Fibroblast of peridontal ligament (primary cell): ENCODE results near the gene CATSPERD.

Experiments used
- DNase-seq: peaks from one replicate; pipeline ENCODE4 v3.0.0-alpha.2; 2010; ENCODE audit errors: extremely low read depth

CATSPERD gene

DNA sequence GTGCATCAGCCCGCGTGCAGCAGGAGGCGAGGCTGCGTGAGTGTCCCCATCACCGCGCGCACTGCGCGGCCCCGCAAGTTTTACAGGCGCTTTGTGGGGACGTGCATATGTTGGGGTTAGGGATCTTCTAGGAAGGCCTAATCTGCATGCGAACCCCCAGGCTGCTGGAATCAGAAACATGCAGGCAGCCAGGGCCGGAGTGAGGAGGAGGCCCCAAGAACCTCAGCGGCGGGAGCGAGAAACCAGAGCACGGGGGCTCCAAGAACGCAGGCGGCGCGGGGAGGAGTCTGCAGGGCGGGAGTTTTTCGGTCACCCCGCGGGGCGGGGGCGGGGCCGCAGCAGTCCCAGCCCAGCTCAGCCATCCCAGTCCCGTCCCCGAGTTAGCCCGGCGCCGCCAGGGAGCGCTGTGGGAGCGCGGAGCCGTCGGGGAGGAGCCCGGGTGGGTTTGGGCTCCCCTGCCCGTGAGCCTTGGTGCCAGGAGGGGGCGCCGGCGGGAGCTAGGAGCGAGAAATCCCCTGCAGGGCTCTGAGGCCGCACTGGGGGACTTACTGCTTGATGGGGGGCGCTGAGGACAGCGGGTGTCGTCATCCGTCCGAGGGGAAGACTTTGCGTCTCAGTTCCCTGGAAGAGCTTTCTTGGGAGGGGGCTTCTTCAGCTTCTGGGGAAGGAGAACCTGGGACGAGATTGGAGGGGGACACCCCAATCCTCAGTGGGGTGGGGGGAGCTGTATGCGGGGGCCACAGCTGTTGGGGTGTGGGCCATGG is 83.5 kb downstream of the CATSPERD start:
- DNase-seq = peak; percentile 66

DNA sequence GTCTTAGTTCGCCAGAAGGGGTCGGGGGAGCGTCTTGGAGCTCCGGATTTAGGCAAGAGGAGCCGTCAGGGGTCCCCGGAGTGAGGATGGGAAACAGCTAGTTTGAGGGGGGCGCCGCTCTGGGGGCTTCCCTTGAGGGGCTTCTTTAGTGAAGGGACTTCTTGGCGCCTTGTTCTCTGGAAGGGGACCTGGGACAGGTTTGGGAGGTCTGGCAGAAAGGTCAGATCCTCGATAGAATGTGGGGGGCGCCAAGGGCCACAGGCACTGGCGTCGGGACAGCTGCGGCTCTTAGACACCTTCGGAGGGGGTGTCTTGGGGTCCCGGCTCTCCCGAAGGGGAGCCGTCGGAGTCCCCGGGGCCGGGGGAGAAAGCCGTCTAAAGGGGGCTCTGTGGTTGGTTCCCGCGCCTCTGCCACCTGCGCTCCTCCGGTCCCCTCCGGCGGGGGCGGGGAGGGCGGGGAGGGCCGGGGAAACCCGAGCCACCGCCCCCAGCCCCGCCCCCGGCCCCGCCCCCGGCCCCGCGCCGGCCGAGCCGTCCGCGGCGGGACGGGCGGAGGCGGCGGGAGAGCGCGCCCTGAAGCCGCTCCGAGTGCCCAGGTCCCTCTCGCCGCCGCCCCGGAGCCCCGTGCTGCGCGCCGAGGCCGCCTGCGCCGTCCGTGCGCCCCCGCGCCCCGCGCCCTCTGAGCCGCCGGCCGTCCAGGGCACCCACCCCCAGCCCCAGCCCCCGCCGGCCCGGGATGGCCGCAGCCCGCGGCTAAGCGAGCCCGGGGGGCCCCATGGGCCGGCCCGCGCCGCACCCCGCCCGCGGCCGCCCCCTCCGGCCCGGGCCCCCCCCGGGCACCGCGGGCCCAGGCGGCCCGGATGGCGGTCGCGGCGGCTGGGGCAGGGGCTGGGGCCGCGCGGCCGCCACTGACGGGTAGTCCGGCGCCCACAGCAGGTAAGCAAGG is 84.4 kb downstream of the CATSPERD start, which contains the start of gene NRTN:
Gene NRTN (plus strand): TSS at position 552 of the 946 bp plus-strand sequence. CDS start 19,099 bp downstream, outside the sequence.
- DNase-seq = no peak

DNA sequence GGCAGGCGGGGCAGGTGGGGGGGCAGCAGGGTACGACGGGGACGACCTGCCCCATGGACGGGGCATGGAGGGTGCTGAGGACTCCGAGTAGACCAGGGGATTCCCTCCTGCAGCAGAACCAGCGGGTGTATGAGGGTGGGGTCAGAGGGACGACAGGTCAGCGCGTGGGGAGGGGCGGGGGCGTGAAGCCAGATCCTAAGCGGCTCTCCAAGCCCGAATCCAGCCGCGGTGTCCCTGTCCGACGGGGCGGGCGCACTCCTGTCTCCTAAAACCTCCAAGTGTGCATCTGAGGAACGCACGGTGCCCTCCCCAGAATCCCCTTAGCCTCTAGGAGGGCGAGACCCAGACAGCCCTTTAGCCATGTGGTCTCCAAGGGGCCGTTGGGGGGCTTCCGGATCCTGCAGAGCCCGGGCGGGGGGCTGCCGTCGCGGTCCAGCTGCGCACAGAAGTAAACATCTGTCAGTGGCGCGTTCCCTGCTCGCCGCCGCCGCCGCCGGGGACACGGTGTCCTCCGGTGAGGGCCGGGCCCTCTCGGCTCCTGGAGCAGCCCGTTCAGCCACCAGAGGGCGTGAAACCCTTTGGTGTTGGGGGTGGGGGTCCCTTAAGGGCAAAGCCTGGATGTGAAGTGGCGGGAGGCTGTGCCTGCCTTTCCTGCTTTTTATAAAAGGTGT is 85.2 kb downstream of the CATSPERD start:
- peak; percentile 21 for DNase-seq

DNA sequence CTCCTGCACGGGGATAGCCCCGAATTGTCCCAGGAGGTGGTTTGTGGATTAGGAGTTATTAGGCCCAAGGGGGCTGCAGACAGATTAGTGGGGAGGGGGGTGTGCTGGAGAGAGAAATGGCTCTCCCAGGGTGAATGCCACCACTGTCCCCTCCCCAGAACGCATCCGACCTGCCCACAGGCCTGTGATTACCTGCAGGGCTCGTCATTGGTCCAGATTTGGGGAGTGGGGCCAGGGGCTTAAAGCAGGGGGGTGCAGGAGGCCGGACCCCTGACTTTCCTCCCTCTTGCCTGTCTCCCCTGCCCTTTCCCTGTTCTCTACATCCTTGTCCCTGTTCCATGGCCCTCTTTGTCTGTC is 85.7 kb downstream of the CATSPERD start:
- no peak for DNase-seq

DNA sequence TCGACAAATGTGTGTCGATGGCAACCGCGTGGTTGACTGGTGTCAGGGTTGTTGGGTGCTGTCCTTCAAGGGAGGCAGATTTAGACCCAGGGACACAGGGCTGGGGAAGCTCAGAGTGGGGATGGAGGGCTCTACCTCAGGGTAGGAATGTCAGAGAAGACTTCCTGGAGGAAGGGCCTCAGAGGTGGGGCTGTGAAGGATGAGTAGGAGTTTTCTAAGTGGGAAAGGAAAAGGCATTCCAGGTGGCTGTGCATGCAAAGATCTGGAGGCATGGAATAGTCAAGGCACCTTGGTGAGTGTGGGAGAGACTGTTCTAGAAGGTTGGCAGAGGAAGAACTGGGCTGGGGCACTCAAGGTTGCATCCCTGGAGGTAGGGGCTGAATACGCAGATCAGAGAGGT is 86.5 kb downstream of the CATSPERD start:
- DNase-seq = no peak

DNA sequence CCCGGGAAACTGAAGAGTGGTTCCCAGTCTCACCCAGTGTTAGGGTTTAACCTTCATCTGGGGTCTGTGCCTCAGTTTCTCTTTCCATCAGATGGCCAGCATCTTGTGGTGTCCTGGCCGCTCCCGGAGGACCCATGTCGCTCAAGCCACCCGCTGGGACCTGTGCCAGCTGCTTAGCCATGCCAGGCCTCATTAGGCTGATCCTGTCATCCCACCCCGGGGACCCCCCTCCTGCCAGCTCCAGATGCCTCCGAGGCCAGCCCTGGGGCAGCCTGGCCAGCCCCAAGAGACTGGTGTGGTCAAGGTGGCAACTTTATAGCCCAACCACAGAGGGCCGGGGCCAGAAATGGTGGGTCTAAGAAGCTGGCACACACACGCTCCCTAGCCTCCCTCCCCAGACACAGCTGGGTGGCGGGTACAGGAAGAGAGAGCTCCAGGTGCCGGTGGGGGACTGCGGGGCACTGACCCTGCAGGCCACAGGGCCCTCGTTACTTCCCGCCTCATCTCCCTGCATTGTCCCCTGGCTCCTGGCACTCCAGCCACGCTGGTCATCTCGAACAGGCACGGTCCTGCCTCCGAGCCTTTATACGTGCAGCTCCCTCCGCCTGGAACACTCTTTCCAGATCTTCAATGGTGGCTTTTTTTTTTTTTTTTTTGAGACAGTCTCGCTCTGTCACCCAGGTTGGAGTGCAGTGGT is 87.8 kb downstream of the CATSPERD start:
- no peak for DNase-seq

DNA sequence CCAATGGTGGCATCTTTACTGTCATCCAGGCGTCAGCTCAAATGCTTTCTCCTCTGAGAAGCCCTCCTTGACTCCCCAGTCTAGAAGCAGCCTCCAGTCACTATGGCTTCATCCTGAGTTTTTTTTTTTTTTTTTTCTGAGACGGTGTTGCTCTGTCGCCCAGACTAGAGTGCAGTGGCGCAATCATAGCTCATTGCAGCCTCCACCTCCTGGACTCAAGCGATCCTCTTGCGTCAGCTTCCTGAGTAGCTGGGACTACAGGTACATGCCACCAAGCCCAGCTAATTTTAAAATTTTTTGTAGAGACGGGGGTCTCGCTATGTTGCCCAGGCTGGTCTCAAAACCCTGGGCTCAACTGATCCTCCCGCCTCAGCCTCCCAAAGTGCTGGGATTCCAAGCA is 88.6 kb downstream of the CATSPERD start:
- DNase-seq = no peak

DNA sequence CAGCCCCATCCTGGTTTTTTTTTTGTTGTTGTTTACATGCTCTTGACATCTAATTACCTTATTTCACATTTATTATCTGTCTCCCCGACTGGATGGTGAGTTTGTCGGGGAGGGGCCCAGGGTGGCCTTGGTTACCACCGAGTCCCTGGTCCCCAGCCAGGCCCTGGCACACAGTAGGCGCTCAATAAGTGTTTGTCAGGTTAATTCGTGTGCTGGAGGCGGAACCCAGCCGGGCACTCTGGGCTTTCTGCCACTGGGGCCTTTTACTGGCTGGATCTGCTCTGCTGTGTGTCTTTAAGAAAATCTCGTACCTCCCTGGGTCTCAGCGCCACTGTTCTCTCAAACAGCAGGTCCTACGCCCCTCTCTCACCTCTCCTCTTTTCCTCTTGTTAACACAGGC is 89.0 kb downstream of the CATSPERD start:
- no peak for DNase-seq

DNA sequence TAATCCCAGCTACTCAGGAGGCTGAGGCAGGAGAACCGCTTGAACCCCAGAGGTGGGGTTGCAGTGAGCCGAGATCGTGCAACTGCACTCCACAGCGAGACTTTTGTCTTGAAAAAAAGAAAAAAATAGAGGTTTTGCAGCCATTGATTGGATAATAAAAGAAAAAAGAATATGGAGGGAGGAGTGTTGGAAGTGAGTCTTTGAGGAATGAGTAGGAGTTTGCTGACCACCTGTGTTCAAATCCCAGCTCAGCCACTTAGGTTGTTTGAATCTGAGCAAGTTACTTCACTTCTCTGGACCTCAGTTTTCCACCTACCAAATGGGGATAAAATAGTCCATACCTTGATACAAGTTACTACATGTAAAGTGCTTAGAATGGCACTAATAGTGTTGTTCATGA is 90.7 kb downstream of the CATSPERD start:
- DNase-seq = no peak

DNA sequence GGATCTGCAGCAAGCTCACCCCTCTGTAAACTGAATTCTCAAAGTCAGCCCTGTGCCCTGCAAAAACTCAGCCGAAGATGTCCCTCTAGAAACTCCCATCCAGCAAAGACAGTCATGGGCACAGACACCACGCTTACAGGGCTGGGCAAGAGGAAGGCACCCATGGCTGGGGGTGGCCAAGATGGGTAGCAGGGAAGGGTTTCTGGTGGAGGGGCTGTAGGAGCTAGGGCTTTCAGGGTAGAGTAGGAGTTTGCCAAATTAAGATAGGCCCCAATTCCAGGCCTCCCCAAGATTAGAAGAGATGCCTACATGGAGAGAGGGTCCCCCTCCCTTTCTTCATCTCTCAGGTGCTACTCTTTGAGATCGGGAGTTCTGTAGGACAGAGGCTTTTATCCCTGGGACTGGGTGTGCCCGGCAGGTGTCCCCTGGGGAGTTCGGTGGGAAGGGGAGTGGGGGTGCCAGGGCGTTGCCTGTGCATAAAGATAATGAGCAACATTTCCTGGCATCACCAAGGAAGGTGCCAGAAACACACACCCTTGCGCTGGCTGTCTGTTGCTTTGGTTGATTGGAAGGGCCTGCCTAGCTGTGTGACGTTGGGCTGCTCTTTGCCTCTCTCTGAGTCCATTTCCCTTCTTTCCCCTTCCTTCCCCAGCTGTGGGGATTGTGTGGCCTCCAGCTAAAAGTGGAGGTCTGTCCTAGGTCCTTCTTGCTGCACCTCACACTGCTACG is 93.8 kb downstream of the CATSPERD start:
- no peak for DNase-seq

DNA sequence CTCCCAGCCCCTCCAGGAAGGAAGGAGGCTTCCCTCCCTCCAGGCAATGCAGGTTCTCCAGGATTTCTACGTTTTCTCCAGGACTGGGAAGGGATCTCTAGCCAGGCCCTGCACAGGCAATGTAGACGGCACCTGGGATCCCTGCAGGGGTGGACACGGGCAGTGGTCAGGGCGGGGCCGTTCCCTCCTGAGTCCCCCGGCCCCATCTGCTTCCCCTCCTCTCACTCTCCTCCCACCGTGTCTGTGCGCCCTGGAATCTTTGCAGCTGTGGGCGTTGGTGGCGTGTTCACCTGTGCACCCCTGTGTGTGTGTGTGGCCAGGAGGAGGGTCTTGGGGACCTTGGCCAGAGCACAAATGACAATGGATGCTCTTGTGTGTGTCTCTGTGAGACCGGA is 94.4 kb downstream of the CATSPERD start:
- no peak for DNase-seq

DNA sequence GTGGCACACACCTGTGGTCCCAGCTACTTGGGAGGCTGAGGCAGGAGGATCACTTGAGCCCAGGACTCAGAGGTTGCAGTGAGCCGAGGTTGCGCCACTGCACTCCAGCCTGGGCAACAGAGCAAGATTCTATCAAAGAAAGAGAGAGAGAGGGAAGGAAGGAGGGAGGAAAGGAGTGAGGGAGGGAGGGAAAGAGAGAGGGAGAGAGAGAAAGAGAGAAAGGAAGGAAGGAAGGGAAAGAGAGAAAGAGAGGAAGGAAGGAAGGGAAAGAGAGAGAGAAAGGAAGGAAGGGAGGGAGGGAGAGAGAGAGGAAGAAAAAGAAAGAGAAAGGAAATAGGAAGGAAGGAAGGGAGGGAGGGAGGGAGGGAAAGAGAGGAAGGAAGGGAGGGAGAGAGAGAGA is 96.8 kb downstream of the CATSPERD start:
- DNase-seq = no peak

DNA sequence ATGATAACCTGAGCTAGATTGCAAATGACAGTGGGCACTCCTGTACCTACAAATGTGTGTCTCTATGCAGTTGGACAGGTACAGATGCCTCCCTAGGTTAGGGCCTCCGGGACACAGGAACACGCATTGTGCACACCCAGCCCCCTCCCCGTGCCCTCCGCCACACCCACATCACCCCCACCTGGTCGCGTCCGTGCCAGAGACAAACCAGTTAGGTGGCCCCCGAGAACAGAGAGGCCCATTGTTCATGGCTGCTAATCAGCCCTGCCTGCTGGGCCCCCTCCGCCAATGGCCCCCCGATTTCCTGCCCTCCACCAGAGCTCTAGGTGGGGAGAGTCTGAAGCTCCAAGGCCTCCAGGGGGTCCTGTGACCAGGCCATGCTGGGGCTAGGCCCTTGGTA is 98.2 kb downstream of the CATSPERD start:
- no peak for DNase-seq

DNA sequence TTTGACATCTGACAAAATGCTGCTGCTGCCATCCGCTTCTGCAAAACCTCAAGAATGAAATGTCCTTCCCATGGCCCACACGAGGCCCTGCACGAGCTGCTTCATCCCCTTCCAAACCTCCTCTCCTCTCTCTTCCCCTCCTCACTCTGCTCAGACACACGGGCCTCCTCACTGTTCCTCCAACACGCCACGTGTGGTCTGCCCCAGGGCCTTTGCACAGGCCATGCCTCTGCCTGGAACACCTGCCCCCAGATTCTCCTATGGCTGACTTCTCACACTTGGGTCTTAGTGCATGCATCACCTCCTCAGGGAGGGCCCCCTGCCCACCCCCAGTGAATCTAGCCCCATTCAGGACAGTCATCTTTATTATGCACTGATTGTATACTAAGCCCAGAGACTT is 100.3 kb downstream of the CATSPERD start:
- DNase-seq = no peak

DNA sequence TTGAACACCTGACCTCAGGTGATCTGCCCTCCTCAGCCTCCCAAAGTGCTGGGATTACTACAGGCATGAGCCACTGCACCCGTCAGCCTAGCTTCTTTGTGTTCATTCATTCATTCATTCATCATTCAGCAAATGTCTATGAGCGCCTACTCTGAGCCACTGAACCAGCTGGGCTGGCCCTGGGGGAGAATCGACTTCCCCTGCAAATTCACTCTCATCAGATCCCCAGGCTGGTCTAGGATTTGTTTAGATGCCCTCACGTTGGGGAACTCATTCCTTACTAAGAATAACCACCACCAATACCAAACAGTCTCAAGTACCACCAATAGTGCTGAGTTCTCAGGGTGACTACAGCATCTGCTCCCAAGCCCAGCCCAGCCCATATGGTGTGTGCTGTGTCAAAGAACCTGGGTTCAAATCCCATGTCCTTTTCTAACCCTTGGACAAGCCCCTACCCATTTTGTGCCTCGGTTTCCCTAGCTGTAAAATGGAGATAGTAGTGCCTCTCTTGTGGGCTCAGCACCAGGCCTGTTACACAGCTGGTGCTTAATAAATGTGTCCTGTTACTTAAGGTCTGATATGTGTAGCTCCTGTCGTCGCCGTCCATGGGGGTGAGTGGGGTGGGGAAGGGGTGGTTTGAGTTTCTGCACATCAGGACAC is 101.2 kb downstream of the CATSPERD start:
- DNase-seq = no peak

DNA sequence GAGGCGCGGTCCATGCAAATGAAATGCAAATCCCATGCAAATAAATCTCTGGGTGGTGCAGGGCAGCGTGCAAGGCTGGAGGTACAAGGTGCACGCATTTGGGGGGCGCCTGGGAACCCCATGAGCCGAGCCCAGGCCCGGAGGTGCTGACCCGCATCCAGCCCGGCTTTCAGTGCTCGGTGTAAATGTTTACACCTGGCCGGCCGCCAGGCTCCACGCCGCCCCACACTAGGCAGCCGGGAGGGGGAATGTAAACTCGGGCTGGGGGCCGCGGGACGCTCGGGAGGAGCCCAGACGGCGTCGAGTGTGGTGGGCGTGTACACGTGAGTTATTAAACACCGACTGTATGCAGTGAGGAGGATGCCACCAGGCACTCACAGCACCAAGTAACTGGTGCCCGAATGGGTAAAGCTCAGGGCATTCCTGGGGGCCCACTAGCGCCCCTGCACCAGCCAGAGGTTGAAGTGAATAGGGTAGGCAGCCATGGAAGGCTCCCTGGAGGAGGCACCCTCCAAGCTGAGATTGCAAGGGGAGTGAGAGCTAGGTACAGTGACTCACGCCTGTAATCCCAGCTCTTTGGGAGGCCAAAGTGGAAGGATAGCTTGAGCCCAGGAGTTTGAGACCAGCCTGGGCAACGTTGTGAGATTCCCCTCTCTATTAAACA is 101.9 kb downstream of the CATSPERD start:
- no peak for DNase-seq

DNA sequence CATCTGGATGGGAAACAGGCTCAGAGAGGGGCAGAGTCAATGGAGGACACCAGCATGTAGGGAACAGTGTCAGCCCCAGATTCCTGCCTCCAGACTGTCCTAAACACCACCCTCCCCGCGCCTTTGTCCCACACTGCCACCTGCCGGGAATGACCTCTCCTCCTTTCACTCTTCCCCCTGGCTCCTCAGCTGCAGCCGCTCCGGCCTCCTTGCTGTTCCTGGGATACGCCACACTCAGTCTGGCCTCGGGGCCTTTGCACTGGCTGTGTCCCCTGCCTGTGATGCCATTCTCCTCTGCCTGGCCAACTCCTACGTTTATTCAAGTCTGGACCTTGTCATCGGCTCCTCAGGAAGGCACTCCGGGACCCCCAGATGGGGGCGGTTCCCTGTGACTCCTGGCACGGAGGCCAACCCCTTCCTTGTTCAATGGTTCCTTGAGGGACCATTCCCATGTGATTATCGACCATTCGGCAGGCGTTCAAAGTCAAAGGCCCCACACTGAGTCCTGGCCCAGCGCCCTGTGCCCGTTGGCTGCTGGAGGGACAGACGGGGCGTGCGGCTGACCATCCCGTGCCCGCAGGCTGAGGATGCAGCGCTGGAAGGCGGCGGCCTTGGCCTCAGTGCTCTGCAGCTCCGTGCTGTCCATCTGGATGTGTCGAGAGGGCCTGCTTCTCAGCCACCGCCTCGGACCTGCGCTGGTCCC is 103.3 kb downstream of the CATSPERD start:
- DNase-seq = no peak

DNA sequence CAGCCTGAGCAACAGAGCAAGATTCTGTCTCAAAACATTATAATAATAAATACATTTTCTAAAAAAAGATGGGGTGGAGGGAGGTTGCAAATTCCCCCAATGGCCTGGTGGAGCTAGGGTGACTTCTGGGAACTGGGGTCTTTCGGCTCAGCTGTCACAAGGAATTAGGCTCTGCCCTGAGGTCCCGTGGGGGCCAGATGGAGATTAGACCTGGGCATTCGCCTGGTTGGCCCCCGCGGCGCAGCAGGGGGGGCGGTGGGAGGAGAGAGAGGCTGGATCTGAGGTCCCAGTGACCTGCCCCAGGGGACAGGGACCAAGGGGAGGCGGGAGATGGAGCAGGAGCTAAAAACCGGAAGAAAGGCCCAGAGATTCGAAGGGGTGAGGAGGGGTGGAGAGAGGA is 104.3 kb downstream of the CATSPERD start:
- DNase-seq = no peak

DNA sequence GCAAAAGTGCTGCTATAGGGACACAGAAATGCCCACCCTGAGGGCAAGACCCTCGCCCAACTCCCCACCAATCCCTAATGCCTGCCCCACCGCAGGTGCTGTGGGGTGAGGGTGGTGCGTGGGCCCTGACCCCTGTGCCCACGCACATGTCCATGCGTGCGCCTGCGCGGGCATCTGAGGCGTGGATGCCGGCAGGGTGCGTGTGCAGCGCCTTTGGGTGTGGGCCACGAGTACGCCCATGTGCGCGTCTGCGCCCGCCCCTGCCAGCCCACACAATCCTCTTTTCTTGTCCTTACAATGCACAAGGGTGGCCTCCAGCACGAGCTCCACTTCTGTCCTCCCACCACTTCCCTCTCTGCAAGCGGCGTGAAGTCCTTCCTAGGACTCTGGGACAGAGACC is 104.7 kb downstream of the CATSPERD start:
- no peak for DNase-seq
